ENCODE data around the gene PRLH. TPM values are rescaled to one million over a fixed set of nuclear protein-coding genes. Genes with fewer than 3 reads are reported as not detected.
A peak's percentile ranks its signal among the peaks of the same experiment; 100 is the strongest.

PRLH gene
- total RNA-seq, 1 donor: not detected

DNA sequence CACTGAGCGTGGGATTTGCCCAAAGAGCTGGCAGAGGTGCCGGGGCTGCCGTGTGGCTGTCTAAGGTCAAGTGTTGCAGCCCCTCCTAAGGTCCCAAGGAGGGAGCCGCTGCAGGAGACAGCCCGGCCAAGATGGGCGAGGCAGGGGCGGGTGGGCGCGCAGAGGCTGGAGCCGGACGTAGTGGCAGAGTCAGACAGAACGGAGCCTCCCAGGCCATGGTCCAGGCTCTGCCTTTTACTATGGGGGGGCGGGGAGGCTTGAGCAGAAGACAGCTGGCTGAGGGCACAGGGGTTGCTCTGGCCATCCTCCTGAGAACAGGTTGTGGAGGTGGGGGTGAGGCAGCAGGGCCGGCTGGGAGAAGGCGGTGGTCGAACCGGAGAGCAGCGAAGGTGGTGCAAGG, 27.5 kb upstream of the PRLH start:
- no peak for DNase-seq (ENCODE audit: low read depth in 2 of 3, low spot score in 2 of 3)

DNA sequence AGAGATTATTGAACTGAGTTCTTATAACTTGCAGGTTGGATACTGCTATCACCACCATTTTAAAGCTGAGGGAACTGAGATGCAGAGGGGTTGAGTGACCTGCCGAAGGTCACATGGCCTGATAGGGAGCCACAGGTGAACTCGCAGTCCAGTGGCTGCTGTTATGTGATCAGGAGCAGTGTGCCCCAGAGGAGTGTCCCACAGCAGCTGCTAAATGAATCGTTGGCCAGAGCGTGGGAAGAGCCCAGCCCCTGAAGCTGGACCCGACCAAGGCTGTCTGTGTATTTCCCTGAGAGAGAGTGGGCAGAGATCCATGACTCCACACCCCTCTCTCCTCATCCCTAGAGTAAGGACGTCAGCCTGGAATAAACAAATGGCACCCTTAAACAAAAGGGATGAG, 26.7 kb upstream of the PRLH start:
- DNase-seq (ENCODE audit: low read depth in 2 of 3, low spot score in 2 of 3): no peak

DNA sequence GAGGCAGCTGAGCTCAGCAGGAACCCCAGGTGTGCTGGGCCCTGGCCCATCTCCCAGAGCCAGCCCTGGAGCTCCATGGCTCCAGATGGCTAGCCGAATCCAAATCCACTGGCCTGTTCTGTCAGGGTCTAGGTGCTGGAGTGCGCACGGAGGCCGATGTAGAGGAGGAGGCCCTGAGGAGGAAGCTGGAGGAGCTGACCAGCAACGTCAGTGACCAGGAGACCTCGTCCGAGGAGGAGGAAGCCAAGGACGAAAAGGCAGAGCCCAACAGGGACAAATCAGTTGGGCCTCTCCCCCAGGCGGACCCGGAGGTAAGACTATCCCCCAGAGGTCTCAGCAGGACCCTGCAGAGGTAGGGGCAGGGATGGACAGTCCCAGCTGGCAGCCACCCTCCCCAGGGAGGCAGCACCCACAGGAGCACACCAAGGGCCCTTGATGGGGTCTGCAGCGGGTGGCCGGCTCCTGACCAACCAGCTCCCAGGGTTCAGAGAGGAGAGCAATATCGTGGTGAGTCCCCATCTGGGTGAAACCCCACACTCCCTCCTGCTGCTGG, 26.1 kb upstream of the PRLH start:
- DNase-seq (ENCODE audit: low read depth in 2 of 3, low spot score in 2 of 3): no peak

DNA sequence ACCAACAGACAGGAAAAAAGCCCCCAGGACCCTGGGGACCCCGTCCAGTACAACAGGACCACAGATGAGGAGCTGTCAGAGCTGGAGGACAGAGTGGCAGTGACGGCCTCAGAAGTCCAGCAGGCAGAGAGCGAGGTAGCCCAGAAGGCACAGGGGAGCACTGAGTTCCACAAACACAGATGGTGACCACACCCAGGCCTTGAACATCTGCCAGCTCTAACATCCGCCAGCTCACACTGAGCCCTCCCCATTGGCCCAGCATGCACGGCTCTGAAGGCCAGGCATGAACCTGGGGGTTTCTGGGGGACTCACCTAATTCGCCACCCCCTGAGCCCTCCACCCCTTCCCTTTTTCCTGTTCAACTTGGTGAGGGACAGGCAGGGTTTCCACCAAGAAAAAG, 25.6 kb upstream of the PRLH start:
- peak in 2 of 3 donors; percentile 9 to 29 for DNase-seq (ENCODE audit: low read depth in 2 of 3, low spot score in 2 of 3)

- DNase-seq (ENCODE audit: low read depth in 2 of 3, low spot score in 2 of 3): no peak
These were observed 25.1 kb upstream of the PRLH start for GRCh38 chr2:237541243-237541642.

- no peak for DNase-seq (ENCODE audit: low read depth in 2 of 3, low spot score in 2 of 3)
These were observed 24.2 kb upstream of the PRLH start for GRCh38 chr2:237542001-237542704.

- DNase-seq (ENCODE audit: low read depth in 2 of 3, low spot score in 2 of 3): no peak
These were observed 20.1 kb upstream of the PRLH start for GRCh38 chr2:237546040-237546875.

DNA sequence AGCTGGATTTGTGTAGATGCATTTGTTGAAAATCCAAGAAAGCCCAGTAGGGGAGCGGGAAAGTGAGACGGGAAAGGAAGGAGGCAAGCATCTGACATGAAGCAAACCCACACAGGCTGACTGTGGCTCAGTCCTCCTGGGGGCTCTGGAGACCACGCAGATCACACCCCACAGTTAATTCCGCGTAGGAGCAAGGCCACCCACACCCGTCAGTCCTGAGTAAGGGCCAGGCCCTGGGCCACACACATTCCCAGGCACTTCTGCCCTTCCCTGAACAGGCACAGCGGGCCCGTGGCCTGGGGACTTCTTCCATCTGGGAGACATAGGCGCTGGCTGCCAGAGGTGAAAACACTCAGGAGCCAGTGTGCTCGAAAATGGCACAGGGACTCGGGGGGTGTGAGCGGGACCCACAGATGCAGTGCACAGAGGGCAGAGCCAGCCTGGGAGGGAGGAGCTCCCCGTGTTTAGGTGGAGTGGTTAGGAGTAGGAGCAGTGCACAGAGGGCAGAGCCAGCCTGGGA, 19.4 kb upstream of the PRLH start:
- no peak for DNase-seq (ENCODE audit: low read depth in 2 of 3, low spot score in 2 of 3)

GRCh38 chr2:237547841-237548416, 18.4 kb upstream of the PRLH start:
- DNase-seq (ENCODE audit: low read depth in 2 of 3, low spot score in 2 of 3): no peak

DNA sequence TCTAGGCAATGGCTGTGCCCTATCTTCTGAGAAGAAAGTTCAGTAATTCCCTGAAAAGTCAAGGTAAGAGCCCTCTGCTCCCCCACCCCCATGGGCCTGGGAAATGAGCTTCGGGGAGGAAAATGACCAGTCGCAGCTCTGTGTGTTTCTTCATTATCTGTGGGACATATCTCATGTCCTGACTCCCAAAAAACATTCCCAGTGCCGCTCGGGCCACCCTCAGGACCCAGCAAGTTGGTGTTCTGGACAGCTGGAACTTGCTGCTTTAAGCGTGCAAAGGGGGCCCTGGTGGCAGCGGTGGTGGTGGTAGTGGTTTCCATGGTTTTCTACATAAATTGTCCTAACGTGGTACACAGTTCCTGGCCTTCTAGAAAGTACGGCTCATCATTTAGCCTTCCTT, 17.2 kb upstream of the PRLH start:
- DNase-seq (ENCODE audit: low read depth in 2 of 3, low spot score in 2 of 3): no peak

DNA sequence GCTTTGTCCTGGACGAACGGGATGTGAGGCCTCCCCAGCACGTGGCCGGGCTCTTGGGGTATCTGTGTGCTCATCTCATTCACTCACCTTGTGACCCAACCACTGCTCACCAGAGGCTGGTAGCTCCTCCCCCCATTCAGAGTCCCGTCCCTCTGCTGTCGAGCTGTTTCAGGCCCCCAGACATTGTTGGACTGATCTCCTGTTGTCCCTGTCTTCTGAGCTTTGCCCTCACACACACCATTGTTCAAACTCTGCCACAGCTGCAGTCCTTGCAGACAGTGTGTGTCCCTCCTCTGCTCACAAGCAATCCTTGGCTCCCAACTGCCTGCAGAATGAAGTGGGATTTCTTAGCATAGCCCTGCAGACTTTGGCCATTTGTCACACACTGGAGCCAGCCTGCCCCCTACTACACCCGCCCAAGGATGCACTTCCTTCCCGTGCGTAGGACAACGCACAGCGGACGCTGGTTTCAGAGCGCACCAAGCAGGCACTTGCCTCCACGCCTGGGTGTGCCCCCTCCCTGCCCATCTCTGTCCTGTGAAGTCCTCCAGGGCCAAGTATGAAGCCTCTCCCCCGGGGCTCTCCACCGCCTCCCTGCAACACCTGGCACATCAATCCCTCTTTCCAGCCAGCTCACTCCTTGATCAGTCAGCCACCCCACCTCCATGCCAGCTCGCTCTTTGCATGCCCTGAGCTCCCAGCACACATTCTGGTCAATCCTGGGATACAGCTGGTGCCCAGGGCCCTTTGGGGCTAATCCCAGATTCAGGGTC, 16.5 kb upstream of the PRLH start:
- DNase-seq (ENCODE audit: low read depth in 2 of 3, low spot score in 2 of 3): no peak

- DNase-seq (ENCODE audit: low read depth in 2 of 3, low spot score in 2 of 3): no peak
These were observed 15.3 kb upstream of the PRLH start for GRCh38 chr2:237551071-237551574.

DNA sequence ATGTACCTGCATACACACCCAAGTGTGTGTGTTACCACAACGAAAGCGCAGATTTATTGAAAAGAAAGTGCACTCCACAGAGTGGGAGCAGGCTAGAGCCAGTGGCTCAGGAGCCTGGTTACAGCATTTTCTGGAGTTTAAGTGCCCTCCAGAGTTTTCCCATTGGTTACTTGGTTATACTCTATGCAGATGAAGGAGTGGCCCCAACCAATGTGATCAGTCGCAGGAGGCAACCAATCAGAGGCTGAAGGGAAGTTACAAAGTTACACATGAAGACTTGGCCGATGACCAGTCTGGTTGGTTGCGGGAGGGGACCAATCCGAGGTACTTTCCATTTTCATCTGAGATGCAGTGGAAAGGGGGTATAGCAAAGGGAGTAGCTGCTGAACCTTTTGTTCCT, 13.5 kb upstream of the PRLH start:
- no peak for DNase-seq (ENCODE audit: low read depth in 2 of 3, low spot score in 2 of 3)

DNA sequence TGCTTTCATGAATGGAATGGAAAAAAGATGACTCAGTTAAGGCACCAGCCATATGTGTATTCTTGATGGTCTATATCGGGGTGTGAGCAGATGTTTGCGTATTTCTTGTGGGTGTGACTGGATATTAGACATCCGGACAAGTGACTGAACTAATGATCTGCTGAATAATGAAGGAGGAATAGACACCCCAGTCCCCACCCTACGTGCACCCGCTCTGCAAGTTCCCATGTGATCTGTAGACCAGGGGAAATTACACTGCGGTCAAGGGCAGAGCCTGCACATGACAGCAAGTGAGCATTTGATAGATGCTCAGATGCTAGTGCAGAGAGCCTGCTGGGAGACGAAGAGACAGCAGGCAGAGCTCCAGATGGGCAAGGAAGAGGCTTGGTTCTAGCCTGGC, 12.4 kb upstream of the PRLH start:
- no peak for DNase-seq (ENCODE audit: low read depth in 2 of 3, low spot score in 2 of 3)

DNA sequence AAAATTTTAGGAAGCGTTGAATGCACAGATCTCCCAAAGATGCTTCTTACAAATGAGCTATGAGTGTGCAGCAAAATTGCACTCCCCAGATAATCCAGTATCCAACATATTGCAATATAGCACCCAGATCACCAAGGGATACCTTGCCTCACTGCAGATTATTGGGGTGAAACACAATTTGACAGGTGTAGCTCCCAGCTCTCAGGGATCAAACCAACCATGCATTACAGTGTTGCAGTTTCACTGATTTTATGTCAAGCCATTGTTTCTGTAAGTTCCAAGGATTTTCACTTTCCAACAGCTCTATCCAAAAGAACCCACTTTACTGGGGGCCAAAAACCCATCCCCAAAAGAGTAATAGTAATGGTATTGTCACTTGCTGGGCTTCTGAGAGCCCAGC, 10.8 kb upstream of the PRLH start:
- no peak for DNase-seq (ENCODE audit: low read depth in 2 of 3, low spot score in 2 of 3)

- no peak for DNase-seq (ENCODE audit: low read depth in 2 of 3, low spot score in 2 of 3)
These were observed 9.4 kb upstream of the PRLH start for GRCh38 chr2:237556773-237557632.

DNA sequence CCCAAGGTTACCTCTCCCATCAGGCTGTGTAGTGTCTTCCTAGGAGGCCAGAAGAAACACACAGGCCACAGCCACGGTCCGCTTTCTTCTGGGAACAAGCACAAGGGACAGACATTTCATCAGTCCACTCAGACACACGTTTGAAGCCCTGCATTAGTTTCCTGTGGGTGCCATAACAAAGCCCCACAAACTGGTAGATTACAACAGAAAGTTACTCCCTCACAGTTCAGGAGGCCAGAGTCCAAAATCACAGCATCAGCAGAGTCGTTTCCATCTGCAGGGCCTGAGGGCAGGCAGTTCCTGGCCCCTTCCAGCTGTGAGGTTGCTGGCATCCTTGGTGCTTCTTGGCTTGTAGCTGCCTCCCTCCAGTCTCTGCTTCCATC, 8.8 kb upstream of the PRLH start:
- no peak for DNase-seq (ENCODE audit: low read depth in 2 of 3, low spot score in 2 of 3)

DNA sequence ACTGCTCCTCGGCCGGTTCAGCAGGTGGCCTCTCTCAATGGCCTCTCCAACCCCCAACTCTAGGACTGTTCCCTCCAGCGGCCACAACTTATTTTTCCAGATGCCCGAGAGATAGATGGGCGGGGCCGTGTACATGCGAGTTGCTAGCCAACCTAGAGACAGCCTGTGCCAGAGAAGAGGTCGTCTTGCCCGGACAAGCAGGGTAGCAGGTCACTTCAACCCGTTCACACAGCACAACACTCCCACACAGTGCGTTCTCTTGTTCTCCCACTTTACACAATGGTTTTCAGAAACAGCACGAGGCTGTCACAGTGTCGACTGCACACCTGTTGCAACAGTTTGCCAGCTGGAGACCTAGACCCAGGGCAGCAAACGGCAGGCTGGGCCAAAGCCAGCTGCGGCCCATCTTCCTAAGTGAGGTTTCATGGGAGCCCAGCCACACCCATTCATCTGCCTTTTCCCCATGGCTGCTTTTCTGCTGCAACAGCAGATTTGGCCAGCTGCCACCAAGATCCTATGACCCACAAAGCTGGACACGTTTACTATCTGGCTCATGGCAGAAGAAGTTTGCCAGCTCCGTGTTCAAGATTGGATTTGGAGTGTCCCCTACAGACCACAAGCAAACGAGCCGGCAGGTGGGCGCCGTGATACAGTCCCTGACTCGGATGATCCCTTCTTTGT, 7.3 kb upstream of the PRLH start:
- no peak for DNase-seq (ENCODE audit: low read depth in 2 of 3, low spot score in 2 of 3)

DNA sequence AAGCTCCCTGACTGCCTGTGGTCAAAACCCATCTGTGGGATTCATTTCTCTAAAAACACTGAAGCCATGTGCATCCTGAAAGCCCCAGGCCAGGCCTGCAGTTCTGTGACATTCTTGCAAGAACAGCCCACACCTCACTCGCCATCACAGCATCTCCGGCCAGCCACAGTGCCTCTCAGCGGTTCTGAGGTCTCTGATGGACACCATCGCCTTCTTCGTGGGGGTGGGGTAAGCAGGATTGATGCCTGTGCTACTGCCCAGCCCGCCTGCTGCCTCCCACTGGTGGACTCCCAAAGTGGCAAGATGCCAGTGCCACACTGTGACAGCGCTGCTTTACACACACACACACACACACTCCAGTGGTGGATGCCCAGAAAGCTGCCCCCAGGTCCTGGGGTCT, 5.2 kb upstream of the PRLH start:
- DNase-seq (ENCODE audit: low read depth in 2 of 3, low spot score in 2 of 3): no peak
